Breast epithelium (tissue), 3 donors: ENCODE results near the gene HELZ.

Experiments
- POLR2A ChIP-seq: fragments of 450-650 bp; IDR thresholded peaks from one replicate; pipeline ENCODE4 v1.6.1; 2016; ENCODE audit warnings: antibody characterized with exemption, mild to moderate bottlenecking, moderate library complexity
- POLR2AphosphoS5 ChIP-seq, 3 donors: sonication (generic); formaldehyde crosslinking; IDR thresholded peaks; one replicate each; pipeline ENCODE4 v1.6.1; 2017; ENCODE audit warnings: antibody characterized with exemption in 3 of 3
- TF ChIP-seq, protein P1 (sequence below), 3 donors: fragments of 450-650 bp; IDR thresholded peaks; one replicate each; pipeline ENCODE4 v1.5.1; 2016 to 2017; ENCODE audit warnings: antibody characterized with exemption in 3 of 3, mild to moderate bottlenecking in 3 of 3, moderate library complexity in 3 of 3

- TF ChIP-seq, protein P1, sequence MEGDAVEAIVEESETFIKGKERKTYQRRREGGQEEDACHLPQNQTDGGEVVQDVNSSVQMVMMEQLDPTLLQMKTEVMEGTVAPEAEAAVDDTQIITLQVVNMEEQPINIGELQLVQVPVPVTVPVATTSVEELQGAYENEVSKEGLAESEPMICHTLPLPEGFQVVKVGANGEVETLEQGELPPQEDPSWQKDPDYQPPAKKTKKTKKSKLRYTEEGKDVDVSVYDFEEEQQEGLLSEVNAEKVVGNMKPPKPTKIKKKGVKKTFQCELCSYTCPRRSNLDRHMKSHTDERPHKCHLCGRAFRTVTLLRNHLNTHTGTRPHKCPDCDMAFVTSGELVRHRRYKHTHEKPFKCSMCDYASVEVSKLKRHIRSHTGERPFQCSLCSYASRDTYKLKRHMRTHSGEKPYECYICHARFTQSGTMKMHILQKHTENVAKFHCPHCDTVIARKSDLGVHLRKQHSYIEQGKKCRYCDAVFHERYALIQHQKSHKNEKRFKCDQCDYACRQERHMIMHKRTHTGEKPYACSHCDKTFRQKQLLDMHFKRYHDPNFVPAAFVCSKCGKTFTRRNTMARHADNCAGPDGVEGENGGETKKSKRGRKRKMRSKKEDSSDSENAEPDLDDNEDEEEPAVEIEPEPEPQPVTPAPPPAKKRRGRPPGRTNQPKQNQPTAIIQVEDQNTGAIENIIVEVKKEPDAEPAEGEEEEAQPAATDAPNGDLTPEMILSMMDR (IDR thresholded peaks at IDR 0.05) = peak in 2 of 3 donors; percentile 19 to 42
- TF ChIP-seq POLR2AphosphoS5 (IDR thresholded peaks at IDR 0.05) (no peak), POLR2A (no peak)
Measured at GRCh38 chr17:67221062-67221998, 23.7 kb downstream of the HELZ start.
